Stomach (tissue), 4 donors: ENCODE data around the gene NRSN2.

Experiments
- EP300 ChIP-seq: sonication (generic); formaldehyde crosslinking; IDR thresholded peaks from one replicate; pipeline ENCODE4 v1.6.1; 2017; ENCODE audit warnings: antibody characterized with exemption
- POLR2A ChIP-seq, 4 donors: fragments of 450-650 bp; IDR thresholded peaks; one replicate each; pipeline ENCODE4 v1.6.1; 2016; ENCODE audit warnings: antibody characterized with exemption in 4 of 4, control low read depth in 2 of 4, mild to moderate bottlenecking in 1 of 4, moderate library complexity in 1 of 4
- POLR2AphosphoS5 ChIP-seq, 3 donors: sonication (generic); formaldehyde crosslinking; IDR thresholded peaks; one replicate each; pipeline ENCODE4 v1.6.1; 2016; ENCODE audit warnings: antibody characterized with exemption in 3 of 3
- TF ChIP-seq, protein P1 (sequence below), 7 experiments: fragments of 450-650 bp in 4 of 7; fragments of 200-600 bp in 3 of 7; sonication (generic) in 3 of 7; IDR thresholded peaks; one replicate each; pipeline ENCODE4 v1.5.1; 2016 to 2019; ENCODE audit warnings: antibody characterized with exemption in 7 of 7, control low read depth in 2 of 7, mild to moderate bottlenecking in 1 of 7

DNA sequence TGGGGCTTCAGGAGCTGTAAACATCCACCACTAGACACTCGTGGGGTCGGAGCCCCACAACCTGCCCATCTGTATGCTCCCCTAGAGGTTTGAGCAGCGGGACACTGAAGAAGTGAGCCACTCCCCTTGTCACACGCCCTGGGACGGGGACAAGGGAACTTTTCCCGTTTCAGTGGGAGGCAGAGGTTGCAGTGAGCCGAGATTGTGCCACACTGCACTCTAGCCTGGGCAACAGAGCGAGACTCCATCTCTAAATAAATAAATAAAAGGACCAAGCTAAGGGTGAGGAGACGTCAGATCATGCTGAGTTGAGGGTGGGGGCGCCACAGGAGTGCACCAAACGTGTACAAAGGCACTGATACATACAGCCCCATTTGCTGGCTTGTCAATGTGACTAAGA, 41.2 kb upstream of the NRSN2 start:
- TF ChIP-seq, protein P1, sequence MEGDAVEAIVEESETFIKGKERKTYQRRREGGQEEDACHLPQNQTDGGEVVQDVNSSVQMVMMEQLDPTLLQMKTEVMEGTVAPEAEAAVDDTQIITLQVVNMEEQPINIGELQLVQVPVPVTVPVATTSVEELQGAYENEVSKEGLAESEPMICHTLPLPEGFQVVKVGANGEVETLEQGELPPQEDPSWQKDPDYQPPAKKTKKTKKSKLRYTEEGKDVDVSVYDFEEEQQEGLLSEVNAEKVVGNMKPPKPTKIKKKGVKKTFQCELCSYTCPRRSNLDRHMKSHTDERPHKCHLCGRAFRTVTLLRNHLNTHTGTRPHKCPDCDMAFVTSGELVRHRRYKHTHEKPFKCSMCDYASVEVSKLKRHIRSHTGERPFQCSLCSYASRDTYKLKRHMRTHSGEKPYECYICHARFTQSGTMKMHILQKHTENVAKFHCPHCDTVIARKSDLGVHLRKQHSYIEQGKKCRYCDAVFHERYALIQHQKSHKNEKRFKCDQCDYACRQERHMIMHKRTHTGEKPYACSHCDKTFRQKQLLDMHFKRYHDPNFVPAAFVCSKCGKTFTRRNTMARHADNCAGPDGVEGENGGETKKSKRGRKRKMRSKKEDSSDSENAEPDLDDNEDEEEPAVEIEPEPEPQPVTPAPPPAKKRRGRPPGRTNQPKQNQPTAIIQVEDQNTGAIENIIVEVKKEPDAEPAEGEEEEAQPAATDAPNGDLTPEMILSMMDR (IDR thresholded peaks at IDR 0.05) = no peak
- no peak for TF ChIP-seq POLR2AphosphoS5 (IDR thresholded peaks at IDR 0.05)
- TF ChIP-seq POLR2A (IDR thresholded peaks at IDR 0.05) = no peak
- no peak for TF ChIP-seq EP300
